ENCODE results near the gene CKM.

The CKM gene

DNA sequence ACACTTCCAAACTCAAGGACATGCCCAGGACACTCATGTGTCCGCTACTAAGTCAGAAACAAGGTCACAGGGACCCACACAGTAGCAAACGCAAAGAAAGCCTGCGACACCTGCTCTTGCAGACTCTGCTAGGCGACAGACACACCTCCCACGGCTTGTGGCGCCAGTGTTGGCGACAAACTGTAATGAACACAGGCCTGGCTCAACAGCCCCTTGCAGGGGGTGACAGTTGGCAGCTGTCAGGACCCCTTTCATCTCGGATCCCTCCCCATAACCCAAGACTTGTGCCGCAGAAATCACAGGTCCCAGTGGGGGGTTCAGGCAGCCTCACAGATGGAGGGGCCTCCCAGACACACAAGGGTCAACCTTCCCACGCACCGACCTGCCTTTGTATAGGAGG is 364 bp downstream of the CKM start:
- Histone ChIP-seq H3K27me3 (ENCODE audit: insufficient read depth, low read length, poor library complexity) (no peaks in the 10 kb centered on the region), H2AFZ (ENCODE audit: low read depth, low read length) (no peak overlapping the region), H3K9me3 (ENCODE audit: insufficient read depth, low read length, severe bottlenecking) (no peaks in the 10 kb centered on the region), H4K20me1 (ENCODE audit: insufficient read depth, low read length) (no peaks in the 10 kb centered on the region), H3K4me3 (ENCODE audit: low read depth in 1 of 2, low read length in 2 of 2) (no peak overlapping the region), H3K36me3 (ENCODE audit: insufficient read depth, low read length) (no peaks in the 10 kb centered on the region), H3K4me1 (ENCODE audit: insufficient read depth, low read length) (0 out of 2 replicates have a peak, but pooled peaks cover 4% of the 10 kb centered on the region), H3K4me2 (ENCODE audit: insufficient read depth, low read length) (no peak overlapping the region), H3K9ac (ENCODE audit: low read depth, low read length) (no peak overlapping the region), H3K27ac (ENCODE audit: low read length) (no peak overlapping the region; the same call in 1 of the 2 replicates), H3K79me2 (ENCODE audit: insufficient read depth, low read length) (no peaks in the 10 kb centered on the region)
- DNase-seq (peak; percentile 53), ATAC-seq (ENCODE audit: insufficient read depth, low read depth) (peak; percentile 67)
- TF ChIP-seq EZH2 (IDR thresholded peaks at IDR 0.05; ENCODE audit: borderline replicate concordance, low read depth, low read length, severe bottlenecking), result no peak
- TF ChIP-seq, protein P1, sequence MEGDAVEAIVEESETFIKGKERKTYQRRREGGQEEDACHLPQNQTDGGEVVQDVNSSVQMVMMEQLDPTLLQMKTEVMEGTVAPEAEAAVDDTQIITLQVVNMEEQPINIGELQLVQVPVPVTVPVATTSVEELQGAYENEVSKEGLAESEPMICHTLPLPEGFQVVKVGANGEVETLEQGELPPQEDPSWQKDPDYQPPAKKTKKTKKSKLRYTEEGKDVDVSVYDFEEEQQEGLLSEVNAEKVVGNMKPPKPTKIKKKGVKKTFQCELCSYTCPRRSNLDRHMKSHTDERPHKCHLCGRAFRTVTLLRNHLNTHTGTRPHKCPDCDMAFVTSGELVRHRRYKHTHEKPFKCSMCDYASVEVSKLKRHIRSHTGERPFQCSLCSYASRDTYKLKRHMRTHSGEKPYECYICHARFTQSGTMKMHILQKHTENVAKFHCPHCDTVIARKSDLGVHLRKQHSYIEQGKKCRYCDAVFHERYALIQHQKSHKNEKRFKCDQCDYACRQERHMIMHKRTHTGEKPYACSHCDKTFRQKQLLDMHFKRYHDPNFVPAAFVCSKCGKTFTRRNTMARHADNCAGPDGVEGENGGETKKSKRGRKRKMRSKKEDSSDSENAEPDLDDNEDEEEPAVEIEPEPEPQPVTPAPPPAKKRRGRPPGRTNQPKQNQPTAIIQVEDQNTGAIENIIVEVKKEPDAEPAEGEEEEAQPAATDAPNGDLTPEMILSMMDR (IDR thresholded peaks at IDR 0.05; ENCODE audit: borderline replicate concordance, extremely low read depth, low read length, poor library complexity, severe bottlenecking), result no peak

DNA sequence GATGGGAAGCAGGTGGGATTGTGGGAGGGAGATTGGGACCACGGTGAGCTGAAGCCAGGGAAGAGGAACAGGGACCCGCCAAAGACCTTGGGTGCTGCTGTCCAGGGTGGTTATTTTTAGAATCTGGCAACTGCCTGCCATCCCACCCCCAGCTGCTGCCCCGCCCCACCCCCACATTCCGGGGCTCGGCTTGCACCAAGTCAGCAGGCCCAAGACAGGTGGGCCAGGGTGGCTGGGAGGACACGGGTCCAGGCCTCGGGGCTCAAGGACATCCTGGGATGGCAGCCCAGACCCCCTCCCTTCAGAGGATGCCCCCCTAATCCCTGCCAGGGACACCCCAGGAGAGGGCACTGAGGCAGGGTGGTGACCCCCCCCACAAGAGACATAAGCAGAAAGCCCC is 827 bp downstream of the CKM start:
- H3K9me3 ChIP-seq (ENCODE audit: insufficient read depth, low read length, severe bottlenecking), result no peaks in the 10 kb centered on the region
- no peak overlapping the region for H2AFZ ChIP-seq (ENCODE audit: low read depth, low read length)
- no peaks in the 10 kb centered on the region for H3K27me3 ChIP-seq (ENCODE audit: insufficient read depth, low read length, poor library complexity)
- no peaks in the 10 kb centered on the region for H3K79me2 ChIP-seq (ENCODE audit: insufficient read depth, low read length)
- no peak overlapping the region for H3K9ac ChIP-seq (ENCODE audit: low read depth, low read length)
- no peak overlapping the region; the same call in 1 of the 2 replicates for H3K27ac ChIP-seq (ENCODE audit: low read length)
- H3K4me1 ChIP-seq (ENCODE audit: insufficient read depth, low read length), result 0 out of 2 replicates have a peak, but pooled peaks cover 4% of the 10 kb centered on the region
- no peak overlapping the region for H3K4me2 ChIP-seq (ENCODE audit: insufficient read depth, low read length)
- no peak for DNase-seq
- no peak for ATAC-seq (ENCODE audit: insufficient read depth, low read depth)
- TF ChIP-seq, protein P1 (IDR thresholded peaks at IDR 0.05; ENCODE audit: borderline replicate concordance, extremely low read depth, low read length, poor library complexity, severe bottlenecking), result no peak
- no peak for TF ChIP-seq EZH2 (IDR thresholded peaks at IDR 0.05; ENCODE audit: borderline replicate concordance, low read depth, low read length, severe bottlenecking)
- H3K4me3 ChIP-seq (ENCODE audit: low read depth in 1 of 2, low read length in 2 of 2), result no peak overlapping the region
- H4K20me1 ChIP-seq (ENCODE audit: insufficient read depth, low read length), result no peaks in the 10 kb centered on the region
- H3K36me3 ChIP-seq (ENCODE audit: insufficient read depth, low read length), result no peaks in the 10 kb centered on the region

DNA sequence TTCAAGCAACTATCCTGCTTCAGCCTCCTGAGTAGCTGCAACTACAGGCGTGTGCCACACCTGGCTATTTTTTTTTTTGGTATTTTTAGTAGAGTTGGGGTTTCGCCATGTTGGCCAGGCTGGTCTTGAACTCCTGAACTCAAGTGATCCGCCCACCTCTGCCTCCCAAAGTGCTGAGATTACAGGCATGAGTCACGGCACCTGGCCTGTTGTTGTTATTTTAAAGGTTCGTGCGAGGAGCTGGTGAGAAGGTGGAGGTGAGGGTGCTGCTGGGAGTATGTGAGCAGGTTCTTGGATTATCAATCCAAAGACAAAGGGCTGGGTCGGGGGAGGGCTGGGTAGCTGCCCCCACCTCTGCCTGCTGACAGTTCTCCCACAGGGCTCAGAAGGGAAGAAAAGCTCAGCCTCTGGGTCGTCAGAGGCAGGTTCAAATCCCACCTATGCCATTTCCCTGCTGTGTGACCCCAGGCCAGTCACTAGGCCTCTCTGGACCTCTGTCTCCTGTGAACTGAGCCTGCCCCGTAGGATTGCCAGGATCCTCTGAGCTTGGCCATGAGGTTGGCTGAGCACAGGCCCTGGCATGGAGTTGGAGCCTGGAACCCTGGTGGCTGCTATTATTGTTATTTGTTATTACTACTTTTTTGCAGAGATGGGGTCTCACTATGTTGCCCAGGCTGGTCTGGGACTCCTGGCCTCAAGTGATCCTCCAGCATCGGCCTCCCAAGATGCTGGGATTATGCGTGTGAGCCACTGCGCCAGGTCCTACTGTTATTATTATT is 1.5 kb downstream of the CKM start:
- H3K36me3 ChIP-seq (ENCODE audit: insufficient read depth, low read length), result no peaks in the 10 kb centered on the region
- no peak overlapping the region for H3K4me3 ChIP-seq (ENCODE audit: low read depth in 1 of 2, low read length in 2 of 2)
- H4K20me1 ChIP-seq (ENCODE audit: insufficient read depth, low read length), result no peaks in the 10 kb centered on the region
- no peak for ATAC-seq (ENCODE audit: insufficient read depth, low read depth)
- no peaks in the 10 kb centered on the region for H3K9me3 ChIP-seq (ENCODE audit: insufficient read depth, low read length, severe bottlenecking)
- TF ChIP-seq, protein P1 (IDR thresholded peaks at IDR 0.05; ENCODE audit: borderline replicate concordance, extremely low read depth, low read length, poor library complexity, severe bottlenecking), result no peak
- no peak for TF ChIP-seq EZH2 (IDR thresholded peaks at IDR 0.05; ENCODE audit: borderline replicate concordance, low read depth, low read length, severe bottlenecking)
- H3K27me3 ChIP-seq (ENCODE audit: insufficient read depth, low read length, poor library complexity), result no peaks in the 10 kb centered on the region
- H3K9ac ChIP-seq (ENCODE audit: low read depth, low read length), result no peak overlapping the region
- DNase-seq, result no peak
- no peak overlapping the region for H3K27ac ChIP-seq (ENCODE audit: low read length)
- 0 out of 2 replicates have a peak, but pooled peaks cover 4% of the 10 kb centered on the region for H3K4me1 ChIP-seq (ENCODE audit: insufficient read depth, low read length)
- no peak overlapping the region for H2AFZ ChIP-seq (ENCODE audit: low read depth, low read length)
- no peak overlapping the region for H3K4me2 ChIP-seq (ENCODE audit: insufficient read depth, low read length)
- H3K79me2 ChIP-seq (ENCODE audit: insufficient read depth, low read length), result no peaks in the 10 kb centered on the region
